ENCODE data around the gene MBNL2.

Gene MBNL2

GRCh38 chr13:97386801-97387484 is 164.8 kb downstream of the MBNL2 start:
- no peak for DNase-seq

GRCh38 chr13:97387485-97387839 is 165.3 kb downstream of the MBNL2 start:
- no peak for DNase-seq

- DNase-seq = no peak
Measured at GRCh38 chr13:97387890-97388289, 165.8 kb downstream of the MBNL2 start.

GRCh38 chr13:97388373-97388772 is 166.2 kb downstream of the MBNL2 start:
- DNase-seq = no peak

GRCh38 chr13:97390941-97391600 is 168.9 kb downstream of the MBNL2 start:
- no peak for DNase-seq

GRCh38 chr13:97392020-97392419 is 169.9 kb downstream of the MBNL2 start:
- DNase-seq = no peak

GRCh38 chr13:97394542-97394941 is 172.4 kb downstream of the MBNL2 start:
- no peak for DNase-seq

- DNase-seq = no peak
Measured at GRCh38 chr13:97395447-97396136, 173.5 kb downstream of the MBNL2 start.

- DNase-seq = no peak
Measured at GRCh38 chr13:97397267-97397666, 175.1 kb downstream of the MBNL2 start.

- DNase-seq = no peak
Measured at GRCh38 chr13:97401421-97401820, 179.3 kb downstream of the MBNL2 start.

GRCh38 chr13:97403893-97404750 is 182.0 kb downstream of the MBNL2 start:
- DNase-seq = no peak

- DNase-seq = no peak
Measured at GRCh38 chr13:97407540-97407939, 185.4 kb downstream of the MBNL2 start.

- DNase-seq = no peak
Measured at GRCh38 chr13:97408938-97409337, 186.8 kb downstream of the MBNL2 start.

- no peak for DNase-seq
Measured at GRCh38 chr13:97411984-97412383, 189.9 kb downstream of the MBNL2 start.

GRCh38 chr13:97413694-97414093 is 191.6 kb downstream of the MBNL2 start:
- peak; percentile 73 for DNase-seq

- peak; percentile 49 for DNase-seq
Measured at GRCh38 chr13:97414392-97414791, 192.3 kb downstream of the MBNL2 start.

- no peak for DNase-seq
Measured at GRCh38 chr13:97417698-97418097, 195.6 kb downstream of the MBNL2 start.

- DNase-seq = no peak
Measured at GRCh38 chr13:97422118-97423054, 200.3 kb downstream of the MBNL2 start.

- no peak for DNase-seq
Measured at GRCh38 chr13:97423300-97424045, 201.3 kb downstream of the MBNL2 start.

- DNase-seq = no peak
Measured at GRCh38 chr13:97425590-97425989, 203.5 kb downstream of the MBNL2 start.

- no peak for DNase-seq
Measured at GRCh38 chr13:97426695-97427094, 204.6 kb downstream of the MBNL2 start.
